GM10266 (cell line): ENCODE results near the gene RABGAP1L.
"Not testable (repeated sequence)": the region's sequence is repeated elsewhere in the genome, so short reads cannot be mapped to it uniquely, and the experiment has no call there.

Experiments used
- DNase-seq: peaks from one replicate; pipeline ENCODE4 v3.0.0; 2012; ENCODE audit errors: extremely low spot score
- TF ChIP-seq, protein P1 (sequence below): IDR thresholded peaks from 2 replicates; pipeline ENCODE4 v1.5.1; 2012; ENCODE audit warnings: mild to moderate bottlenecking, low read depth; ENCODE audit not compliant: control insufficient read depth, insufficient read depth; ENCODE audit errors: missing control alignments

The RABGAP1L gene

DNA sequence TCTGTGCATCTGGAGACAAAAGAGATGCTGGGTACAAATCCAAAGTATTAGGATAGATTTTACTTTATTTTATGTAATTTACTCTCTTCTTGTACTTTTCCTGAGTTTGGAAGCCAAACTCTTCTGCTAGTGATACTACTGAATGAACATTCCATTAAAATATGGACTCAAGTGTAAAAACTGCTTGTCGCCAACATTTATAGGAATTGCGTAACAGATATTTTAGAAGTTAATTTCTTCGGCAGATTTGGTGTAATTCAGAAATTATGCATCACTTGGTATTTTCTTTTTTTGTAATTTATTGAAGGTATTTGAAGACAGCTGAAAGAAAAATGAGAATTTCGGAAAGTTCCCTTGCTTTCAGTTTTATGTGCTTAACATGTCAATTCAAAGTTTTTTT lies 137.0 kb downstream of the RABGAP1L start:
- TF ChIP-seq, protein P1, sequence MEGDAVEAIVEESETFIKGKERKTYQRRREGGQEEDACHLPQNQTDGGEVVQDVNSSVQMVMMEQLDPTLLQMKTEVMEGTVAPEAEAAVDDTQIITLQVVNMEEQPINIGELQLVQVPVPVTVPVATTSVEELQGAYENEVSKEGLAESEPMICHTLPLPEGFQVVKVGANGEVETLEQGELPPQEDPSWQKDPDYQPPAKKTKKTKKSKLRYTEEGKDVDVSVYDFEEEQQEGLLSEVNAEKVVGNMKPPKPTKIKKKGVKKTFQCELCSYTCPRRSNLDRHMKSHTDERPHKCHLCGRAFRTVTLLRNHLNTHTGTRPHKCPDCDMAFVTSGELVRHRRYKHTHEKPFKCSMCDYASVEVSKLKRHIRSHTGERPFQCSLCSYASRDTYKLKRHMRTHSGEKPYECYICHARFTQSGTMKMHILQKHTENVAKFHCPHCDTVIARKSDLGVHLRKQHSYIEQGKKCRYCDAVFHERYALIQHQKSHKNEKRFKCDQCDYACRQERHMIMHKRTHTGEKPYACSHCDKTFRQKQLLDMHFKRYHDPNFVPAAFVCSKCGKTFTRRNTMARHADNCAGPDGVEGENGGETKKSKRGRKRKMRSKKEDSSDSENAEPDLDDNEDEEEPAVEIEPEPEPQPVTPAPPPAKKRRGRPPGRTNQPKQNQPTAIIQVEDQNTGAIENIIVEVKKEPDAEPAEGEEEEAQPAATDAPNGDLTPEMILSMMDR, result no peak
- no peak for DNase-seq

DNA sequence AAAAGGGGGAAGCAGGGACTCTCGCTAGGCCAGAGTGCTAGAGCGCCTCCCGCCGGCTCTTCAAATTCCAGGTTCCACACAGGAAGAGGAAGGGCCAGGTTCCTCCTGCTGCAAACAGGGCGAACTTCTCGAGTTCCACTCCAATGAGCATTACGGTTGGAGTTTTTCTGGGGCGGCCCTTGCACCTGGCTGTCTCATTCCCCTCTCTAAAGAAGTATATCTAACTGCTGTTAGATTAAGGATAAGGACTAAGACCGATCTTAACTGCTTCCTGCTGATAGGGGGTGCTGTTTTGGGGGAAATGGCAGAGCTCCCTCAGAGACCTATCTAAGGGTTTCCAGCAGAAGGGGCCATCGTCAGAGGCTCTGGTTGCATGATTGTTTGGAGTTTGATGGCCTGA lies 138.0 kb downstream of the RABGAP1L start:
- TF ChIP-seq, protein P1, result no peak
- no peak for DNase-seq

DNA sequence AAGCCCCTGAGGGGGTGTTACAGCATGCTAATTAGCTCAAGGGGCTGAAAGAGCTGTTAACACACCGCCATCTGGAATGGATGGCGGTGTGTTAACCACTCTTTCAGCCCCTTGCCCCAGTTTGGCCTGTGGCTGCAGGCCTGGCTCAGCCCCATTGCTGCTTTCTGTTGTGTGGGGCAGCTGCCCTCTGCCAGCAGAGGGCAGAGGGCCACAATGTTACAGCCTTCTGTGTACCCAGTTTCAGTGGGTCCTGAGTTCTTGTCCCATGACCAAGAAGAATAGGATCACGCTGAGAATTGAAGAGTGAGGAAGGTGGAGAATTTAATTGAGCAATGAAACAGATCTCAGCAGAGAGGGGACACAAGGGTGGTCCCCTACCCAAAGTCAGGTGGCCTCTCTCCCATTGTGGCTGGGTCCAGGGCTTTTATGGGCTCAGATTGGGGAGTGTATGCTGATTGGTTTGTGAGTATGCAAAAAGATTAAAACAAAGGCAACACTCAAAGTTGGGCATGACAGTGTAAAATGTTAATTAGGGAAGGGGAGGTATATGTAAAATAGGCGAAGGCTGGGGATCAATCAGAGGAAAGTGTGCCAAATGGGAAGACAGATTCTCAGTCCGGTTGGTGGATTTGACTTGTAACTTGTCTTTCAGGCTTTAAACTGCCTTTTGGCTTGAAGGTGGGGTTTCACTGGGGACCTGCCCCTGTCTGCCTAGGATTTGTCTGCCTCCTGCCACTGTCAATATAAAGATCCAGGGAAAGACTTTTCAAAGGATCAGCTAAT lies 142.2 kb downstream of the RABGAP1L start:
- TF ChIP-seq, protein P1, result no peak
- DNase-seq, result no peak

DNA sequence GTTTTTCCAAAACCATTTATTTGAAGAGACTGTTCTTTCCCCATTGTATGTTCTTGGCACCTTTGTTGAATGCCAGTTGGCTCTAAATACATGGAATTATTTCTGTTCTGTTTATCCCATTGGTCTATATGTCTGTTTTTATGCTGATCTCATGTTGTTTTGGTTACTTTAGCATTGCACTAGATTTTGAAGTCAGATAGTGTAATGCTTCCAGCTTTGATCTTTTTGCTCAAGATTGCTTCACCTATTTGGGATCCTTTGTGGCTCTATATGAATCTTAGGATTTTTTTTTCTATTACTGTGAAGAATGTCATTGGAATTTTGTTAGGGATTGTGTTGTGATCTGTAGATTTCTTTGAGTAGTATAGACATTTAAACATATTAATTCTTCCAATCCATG lies 149.3 kb downstream of the RABGAP1L start:
- TF ChIP-seq, protein P1, result no peak
- DNase-seq, result no peak

DNA sequence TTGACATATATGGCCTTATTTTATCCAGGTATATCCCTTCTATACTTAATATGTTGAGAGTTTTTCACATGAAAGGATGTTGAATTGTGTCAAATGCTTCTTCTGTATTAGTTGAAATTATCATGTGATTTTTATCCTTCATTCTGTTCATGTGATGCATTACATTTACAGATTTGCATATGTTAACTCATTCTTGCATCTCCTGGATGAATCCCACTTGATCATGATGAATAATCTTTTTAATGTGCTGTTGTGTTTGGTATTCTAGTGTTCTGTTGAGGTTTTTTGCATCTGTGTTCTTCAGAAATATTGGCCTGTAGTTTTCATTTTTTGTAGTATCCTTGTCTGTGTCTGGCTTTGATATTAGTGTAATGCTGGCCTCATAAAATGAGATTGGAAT lies 150.2 kb downstream of the RABGAP1L start:
- TF ChIP-seq, protein P1, result no peak
- DNase-seq, result no peak

DNA sequence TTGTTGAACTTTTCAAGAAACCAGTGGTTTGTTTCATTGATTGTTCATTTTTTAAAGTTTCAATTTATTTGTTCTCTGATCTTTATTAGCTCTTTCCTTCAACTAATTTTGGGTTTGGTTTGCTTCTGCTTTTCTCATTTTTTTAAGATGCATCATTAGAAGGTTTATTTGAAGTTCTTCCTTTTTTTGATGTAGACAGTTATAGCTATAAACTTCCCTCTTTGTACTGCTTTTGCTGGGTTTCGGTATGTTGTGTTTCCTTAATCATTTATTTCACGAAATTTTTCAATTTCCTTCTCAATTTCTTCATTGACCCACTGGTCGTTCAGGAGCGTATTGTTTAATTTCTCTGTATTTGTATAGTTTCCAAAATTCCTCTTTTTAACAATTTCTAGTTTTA lies 155.1 kb downstream of the RABGAP1L start:
- TF ChIP-seq, protein P1, result no peak
- DNase-seq, result no peak

DNA sequence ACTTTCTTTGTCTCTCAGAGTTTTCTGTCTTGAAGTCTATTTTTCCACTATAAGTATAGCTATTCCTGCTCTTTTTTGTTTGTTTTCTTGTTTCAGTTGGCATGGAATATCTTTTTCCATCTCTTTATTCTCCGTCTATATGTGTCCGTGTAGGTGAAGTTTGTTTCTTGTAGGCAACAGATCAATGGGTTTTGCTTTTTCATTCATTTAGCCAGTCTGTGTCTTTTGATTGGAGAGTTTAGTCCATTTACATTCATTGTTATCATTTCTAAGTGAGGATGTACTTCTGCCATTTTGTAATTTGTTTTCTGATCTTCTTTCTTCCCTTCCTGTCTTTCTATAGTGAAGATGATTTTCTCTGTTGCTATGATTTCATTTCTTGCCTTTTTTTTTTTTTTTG lies 155.9 kb downstream of the RABGAP1L start:
- TF ChIP-seq, protein P1, result no peak
- DNase-seq, result no peak

DNA sequence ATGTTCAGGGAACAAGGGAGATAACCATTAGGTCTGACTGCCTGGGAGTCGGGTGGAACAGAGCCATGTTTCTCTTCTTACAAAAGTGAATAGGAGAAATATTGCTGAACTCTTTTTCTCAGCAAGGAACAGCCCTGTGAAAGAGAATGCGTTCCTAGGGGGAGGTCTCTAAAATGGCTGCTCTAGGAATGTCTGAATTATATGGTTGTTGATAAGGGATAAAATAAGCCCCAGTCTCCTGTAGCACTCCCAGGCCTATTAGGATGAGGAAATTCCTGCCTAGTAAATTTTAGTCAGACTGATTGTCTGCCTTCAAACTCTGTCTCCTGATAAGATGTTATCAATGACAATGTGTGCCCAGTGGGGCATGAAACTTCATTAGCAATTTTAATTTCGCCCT lies 161.6 kb downstream of the RABGAP1L start:
- DNase-seq, result not testable (repeated sequence)
